SK-N-SH (cell line): ENCODE data around the gene CACNA1G. TPM values are rescaled to one million over a fixed set of nuclear protein-coding genes. Genes with fewer than 3 reads are reported as not detected.

Source experiments
- CTCF ChIA-PET: fragments of 300-600, 350-600 bp; formaldehyde crosslinking; extraction: SDS; loops from one replicate; lab custom pipeline; 2021; lab: Yijun Ruan, JAX
- POLR2A ChIA-PET: fragments of 350-600 bp; sonication (Branson Sonifier 250); formaldehyde crosslinking; extraction: SDS; loops from one replicate; lab custom pipeline; 2020; ENCODE audit warnings: antibody characterized with exemption, inconsistent platforms; lab: Yijun Ruan, JAX
- DNase-seq: peaks from one replicate; pipeline ENCODE4 v3.0.0; 2012
- H2AFZ ChIP-seq: fragments of 200-600 bp; sonication (generic); 2 replicates; pipeline ENCODE4 v1.8.1; 2016; ENCODE audit warnings: antibody characterized with exemption, mild to moderate bottlenecking, low read depth
- H3F3A ChIP-seq: fragments of 200-600 bp; sonication (generic); replicated peaks from 2 replicates; pipeline ENCODE3; 2016; ENCODE audit warnings: antibody characterized with exemption, mild to moderate bottlenecking; ENCODE audit not compliant: insufficient read depth
- H3K27ac ChIP-seq, 2 experiments: fragments of 200-500 bp in 1 of 2; fragments of 200-600 bp in 1 of 2; sonication (Bioruptor generic) in 1 of 2; sonication (generic), shearing (Covaris generic) in 1 of 2; 2 replicates each; pipeline versions ENCODE4 v1.5.1 to v1.6.1; 2014 to 2016; ENCODE audit warnings: low read depth in 2 of 2, inconsistent platforms in 1 of 2, low read length in 1 of 2, mild to moderate bottlenecking in 1 of 2, mixed read lengths in 1 of 2
- H3K27me3 ChIP-seq: fragments of 200-600 bp; sonication (generic), shearing (Covaris generic); 2 replicates; pipeline ENCODE4 v1.6.1; 2016; ENCODE audit warnings: mixed run types; ENCODE audit not compliant: insufficient read depth
- H3K36me3 ChIP-seq, 2 experiments: fragments of 200-500 bp in 1 of 2; fragments of 200-600 bp in 1 of 2; sonication (Bioruptor generic) in 1 of 2; sonication (generic) in 1 of 2; replicated peaks in 1 of 2; 2 replicates each; pipeline versions ENCODE3 to v1.5.1; 2014 to 2016; ENCODE audit warnings: low read length in 1 of 2, mild to moderate bottlenecking in 1 of 2; ENCODE audit not compliant: insufficient read depth in 2 of 2, control insufficient read depth in 1 of 2
- H3K4me1 ChIP-seq, 2 experiments: fragments of 200-500 bp in 1 of 2; fragments of 200-600 bp in 1 of 2; sonication (Bioruptor generic) in 1 of 2; sonication (generic), shearing (Covaris generic) in 1 of 2; 2 replicates each; pipeline versions ENCODE4 v1.5.1 to v1.6.1; 2014 to 2016; ENCODE audit warnings: low read depth in 1 of 2, low read length in 1 of 2, mixed run types in 1 of 2; ENCODE audit not compliant: insufficient read depth in 2 of 2, control insufficient read depth in 1 of 2
- H3K4me2 ChIP-seq: fragments of 200-600 bp; sonication (generic), shearing (Covaris generic); 2 replicates; pipeline ENCODE4 v1.6.1; 2017; ENCODE audit warnings: mixed run types
- H3K4me3 ChIP-seq, 2 experiments: fragments of 200-500 bp in 1 of 2; fragments of 200-600 bp in 1 of 2; sonication (Bioruptor generic) in 1 of 2; sonication (generic), shearing (Covaris generic) in 1 of 2; 2 replicates each; pipeline versions ENCODE4 v1.5.1 to v1.8.1; 2014 to 2016; ENCODE audit warnings: low read depth in 2 of 2, inconsistent platforms in 1 of 2, low read length in 1 of 2, mild to moderate bottlenecking in 1 of 2, mixed read lengths in 1 of 2, moderate library complexity in 1 of 2
- H3K79me2 ChIP-seq: fragments of 200-600 bp; sonication (generic); 2 replicates; pipeline ENCODE4 v1.8.1; 2017; ENCODE audit warnings: mild to moderate bottlenecking; ENCODE audit not compliant: insufficient read depth
- H3K9ac ChIP-seq: fragments of 200-600 bp; sonication (generic); 2 replicates; pipeline ENCODE4 v1.6.1; 2017; ENCODE audit warnings: mixed run types
- H3K9me2 ChIP-seq: fragments of 200-600 bp; sonication (generic); 2 replicates; pipeline ENCODE4 v1.6.1; 2017; ENCODE audit warnings: mixed run types
- H3K9me3 ChIP-seq: fragments of 200-600 bp; sonication (generic); 2 replicates; pipeline ENCODE4 v1.6.1; 2017; ENCODE audit warnings: mixed run types, mild to moderate bottlenecking, moderate library complexity
- H4K20me1 ChIP-seq: fragments of 200-600 bp; sonication (generic); 2 replicates; pipeline ENCODE4 v1.6.1; 2017; ENCODE audit warnings: mild to moderate bottlenecking, mixed run types; ENCODE audit not compliant: insufficient read depth
- CHD2 ChIP-seq: fragments of 150-350 bp; IDR thresholded peaks from 2 replicates; pipeline ENCODE4 v1.6.1; 2018; ENCODE audit warnings: low read length; ENCODE audit not compliant: partially characterized antibody
- ELF1 ChIP-seq: IDR thresholded peaks from 2 replicates; pipeline ENCODE4 v1.4.0; 2012
- EP300 ChIP-seq, 2 experiments: IDR thresholded peaks; 2 replicates each; pipeline versions ENCODE4 v1.4.0 to v1.6.1; 2012; ENCODE audit warnings: borderline replicate concordance in 1 of 2, low read depth in 1 of 2, low read length in 1 of 2
- FOSL2 ChIP-seq: IDR thresholded peaks from 2 replicates; pipeline ENCODE4 v1.4.0; 2012; ENCODE audit warnings: low read depth, mild to moderate bottlenecking, moderate library complexity, borderline replicate concordance
- FOXJ3 ChIP-seq: sonication (generic); formaldehyde crosslinking; IDR thresholded peaks from 2 replicates; pipeline ENCODE4 v1.5.1; 2020; ENCODE audit warnings: mild to moderate bottlenecking, missing genetic modification reagents
- FOXM1 ChIP-seq: IDR thresholded peaks from 2 replicates; pipeline ENCODE4 v1.4.0; 2012; ENCODE audit warnings: low read depth, mild to moderate bottlenecking
- GATA2 ChIP-seq: sonication (generic); formaldehyde crosslinking; IDR thresholded peaks from 2 replicates; pipeline ENCODE4 v1.5.0; 2020; ENCODE audit warnings: mild to moderate bottlenecking, missing genetic modification reagents
- NFIC ChIP-seq: IDR thresholded peaks from 2 replicates; pipeline ENCODE4 v1.4.0; 2012; ENCODE audit warnings: borderline replicate concordance
- RAD21 ChIP-seq: IDR thresholded peaks from 2 replicates; pipeline ENCODE4 v1.6.1; 2012; ENCODE audit warnings: mild to moderate bottlenecking, low read length
- RCOR1 ChIP-seq: fragments of 150-350 bp; IDR thresholded peaks from 2 replicates; pipeline ENCODE4 v1.6.1; 2017; ENCODE audit warnings: antibody characterized with exemption, low read length
- REST ChIP-seq: IDR thresholded peaks from 2 replicates; pipeline ENCODE4 v1.6.1; 2012; ENCODE audit warnings: mild to moderate bottlenecking, low read depth, low read length, moderate library complexity
- YY1 ChIP-seq: IDR thresholded peaks from 2 replicates; pipeline ENCODE4 v1.4.0; 2012; ENCODE audit warnings: low read depth, mild to moderate bottlenecking
- ZBTB33 ChIP-seq: IDR thresholded peaks from 2 replicates; pipeline ENCODE4 v1.4.0; 2012; ENCODE audit warnings: low read depth, borderline replicate concordance
- WGBS: methylation state at CpG from one replicate; pipeline ENCODE4 v1.1.6; 2017; ENCODE audit warnings: low lambda C conversion rate; 5-methylcytosine and 5-hydroxymethylcytosine counted together
- polyA plus RNA-seq, 3 experiments: library from polyadenylated mRNA; depleted of rRNA; stranded (reverse); fragments of >200 nt; gene quantifications; 2 replicates each; pipeline ENCODE4 v1.2.3, GENCODE V29; 2012
- TF ChIP-seq, protein P1 (sequence below): fragments of 150-350 bp; IDR thresholded peaks from 2 replicates; pipeline ENCODE4 v1.6.1; 2016; ENCODE audit warnings: mild to moderate bottlenecking, low read depth, low read length
- TF ChIP-seq, protein P2 (sequence below): IDR thresholded peaks from 2 replicates; pipeline ENCODE4; 2012

The CACNA1G gene
- polyA plus RNA-seq, 1 of the 3 experiments (the other 2 are of a cell fraction), result 0.21 TPM

GRCh38 chr17:50564916-50565315 lies 4.4 kb downstream of the CACNA1G start (continued):
- TF ChIP-seq REST, result no peak

GRCh38 chr17:50565402-50566350 lies 5.2 kb downstream of the CACNA1G start:
- Histone ChIP-seq H3K4me1 (peaks cover 10 to 81% of the 10 kb centered on the region in 2 experiments), H3K4me2 (peak overlapping the region; percentile 39; the same call in 1 of the 2 replicates), H3K9me2 (no peaks in the 10 kb centered on the region), H3F3A (peaks cover 12% of the 10 kb centered on the region), H3K36me3 (no peaks in the 10 kb centered on the region), H4K20me1 (no peaks in the 10 kb centered on the region), H3K27me3 (peaks cover 31% of the 10 kb centered on the region), H3K9ac (no peak overlapping the region), H3K27ac (peak overlapping the region in 1 of 2 experiments; percentile 91; a peak in 2 of 4 replicates), H3K4me3 (no peak overlapping the region; a peak in 1 of 4 replicates), H3K9me3 (no peaks in the 10 kb centered on the region), H3K79me2 (no peaks in the 10 kb centered on the region), H2AFZ (peak overlapping the region; percentile 30; the same call in 1 of the 2 replicates)
- ChIA-PET POLR2A (interaction anchor here (1.9 kb wide), 1 partner anchor 27 kb away, joined by 6 read pairs; no protein-coding TSS in a partner anchor), CTCF (interaction anchor here (1.0 to 7.2 kb wide), 9 partner anchors 10 to 86 kb away, joined by 3 to 209 read pairs (median 4); no protein-coding TSS in a partner anchor)
- WGBS, result 43% methylated on average over 10 of the region's 10 CpGs
- DNase-seq, result peak; percentile 94
- TF ChIP-seq REST, result no peak
- peak; percentile 36 for TF ChIP-seq RAD21
- TF ChIP-seq FOXJ3 (CRISPR knock-in tag), result no peak
- peak; percentile 28 for TF ChIP-seq CHD2
- no peak for TF ChIP-seq FOSL2
- no peak for TF ChIP-seq RCOR1
- no peak for TF ChIP-seq FOXM1
- TF ChIP-seq, protein P1, sequence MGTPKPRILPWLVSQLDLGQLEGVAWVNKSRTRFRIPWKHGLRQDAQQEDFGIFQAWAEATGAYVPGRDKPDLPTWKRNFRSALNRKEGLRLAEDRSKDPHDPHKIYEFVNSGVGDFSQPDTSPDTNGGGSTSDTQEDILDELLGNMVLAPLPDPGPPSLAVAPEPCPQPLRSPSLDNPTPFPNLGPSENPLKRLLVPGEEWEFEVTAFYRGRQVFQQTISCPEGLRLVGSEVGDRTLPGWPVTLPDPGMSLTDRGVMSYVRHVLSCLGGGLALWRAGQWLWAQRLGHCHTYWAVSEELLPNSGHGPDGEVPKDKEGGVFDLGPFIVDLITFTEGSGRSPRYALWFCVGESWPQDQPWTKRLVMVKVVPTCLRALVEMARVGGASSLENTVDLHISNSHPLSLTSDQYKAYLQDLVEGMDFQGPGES, result no peak
- no peak for TF ChIP-seq NFIC
- TF ChIP-seq ELF1, result no peak
- peak in 1 of 2 experiments; percentile 26; a peak in 1 of 4 replicates for TF ChIP-seq EP300 (IDR thresholded peaks at IDR 0.05; ENCODE audit: borderline replicate concordance in 1 of 2, low read depth in 1 of 2, low read length in 1 of 2)
- peak; percentile 89 for TF ChIP-seq GATA2 (CRISPR knock-in tag)
- no peak for TF ChIP-seq ZBTB33
- no peak for TF ChIP-seq YY1
- TF ChIP-seq, protein P2, sequence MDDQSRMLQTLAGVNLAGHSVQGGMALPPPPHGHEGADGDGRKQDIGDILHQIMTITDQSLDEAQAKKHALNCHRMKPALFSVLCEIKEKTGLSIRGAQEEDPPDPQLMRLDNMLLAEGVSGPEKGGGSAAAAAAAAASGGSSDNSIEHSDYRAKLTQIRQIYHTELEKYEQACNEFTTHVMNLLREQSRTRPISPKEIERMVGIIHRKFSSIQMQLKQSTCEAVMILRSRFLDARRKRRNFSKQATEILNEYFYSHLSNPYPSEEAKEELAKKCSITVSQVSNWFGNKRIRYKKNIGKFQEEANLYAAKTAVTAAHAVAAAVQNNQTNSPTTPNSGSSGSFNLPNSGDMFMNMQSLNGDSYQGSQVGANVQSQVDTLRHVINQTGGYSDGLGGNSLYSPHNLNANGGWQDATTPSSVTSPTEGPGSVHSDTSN, result no peak
